SK-N-SH (cell line): ENCODE results near the gene TBPL1. TPM values are rescaled to one million over a fixed set of nuclear protein-coding genes. Genes with fewer than 3 reads are reported as not detected.

Source experiments
- CTCF ChIA-PET: fragments of 300-600, 350-600 bp; formaldehyde crosslinking; extraction: SDS; loops from one replicate; lab custom pipeline; 2021; lab: Yijun Ruan, JAX
- POLR2A ChIA-PET: fragments of 350-600 bp; sonication (Branson Sonifier 250); formaldehyde crosslinking; extraction: SDS; loops from one replicate; lab custom pipeline; 2020; ENCODE audit warnings: antibody characterized with exemption, inconsistent platforms; lab: Yijun Ruan, JAX
- DNase-seq: peaks from one replicate; pipeline ENCODE4 v3.0.0; 2012
- H2AFZ ChIP-seq: fragments of 200-600 bp; sonication (generic); 2 replicates; pipeline ENCODE4 v1.8.1; 2016; ENCODE audit warnings: antibody characterized with exemption, mild to moderate bottlenecking, low read depth
- H3F3A ChIP-seq: fragments of 200-600 bp; sonication (generic); replicated peaks from 2 replicates; pipeline ENCODE3; 2016; ENCODE audit warnings: antibody characterized with exemption, mild to moderate bottlenecking; ENCODE audit not compliant: insufficient read depth
- H3K27ac ChIP-seq, 2 experiments: fragments of 200-500 bp in 1 of 2; fragments of 200-600 bp in 1 of 2; sonication (Bioruptor generic) in 1 of 2; sonication (generic), shearing (Covaris generic) in 1 of 2; 2 replicates each; pipeline versions ENCODE4 v1.5.1 to v1.6.1; 2014 to 2016; ENCODE audit warnings: low read depth in 2 of 2, inconsistent platforms in 1 of 2, low read length in 1 of 2, mild to moderate bottlenecking in 1 of 2, mixed read lengths in 1 of 2
- H3K27me3 ChIP-seq: fragments of 200-600 bp; sonication (generic), shearing (Covaris generic); 2 replicates; pipeline ENCODE4 v1.6.1; 2016; ENCODE audit warnings: mixed run types; ENCODE audit not compliant: insufficient read depth
- H3K36me3 ChIP-seq, 2 experiments: fragments of 200-500 bp in 1 of 2; fragments of 200-600 bp in 1 of 2; sonication (Bioruptor generic) in 1 of 2; sonication (generic) in 1 of 2; replicated peaks in 1 of 2; 2 replicates each; pipeline versions ENCODE3 to v1.5.1; 2014 to 2016; ENCODE audit warnings: low read length in 1 of 2, mild to moderate bottlenecking in 1 of 2; ENCODE audit not compliant: insufficient read depth in 2 of 2, control insufficient read depth in 1 of 2
- H3K4me1 ChIP-seq, 2 experiments: fragments of 200-500 bp in 1 of 2; fragments of 200-600 bp in 1 of 2; sonication (Bioruptor generic) in 1 of 2; sonication (generic), shearing (Covaris generic) in 1 of 2; 2 replicates each; pipeline versions ENCODE4 v1.5.1 to v1.6.1; 2014 to 2016; ENCODE audit warnings: low read depth in 1 of 2, low read length in 1 of 2, mixed run types in 1 of 2; ENCODE audit not compliant: insufficient read depth in 2 of 2, control insufficient read depth in 1 of 2
- H3K4me2 ChIP-seq: fragments of 200-600 bp; sonication (generic), shearing (Covaris generic); 2 replicates; pipeline ENCODE4 v1.6.1; 2017; ENCODE audit warnings: mixed run types
- H3K4me3 ChIP-seq, 2 experiments: fragments of 200-500 bp in 1 of 2; fragments of 200-600 bp in 1 of 2; sonication (Bioruptor generic) in 1 of 2; sonication (generic), shearing (Covaris generic) in 1 of 2; 2 replicates each; pipeline versions ENCODE4 v1.5.1 to v1.8.1; 2014 to 2016; ENCODE audit warnings: low read depth in 2 of 2, inconsistent platforms in 1 of 2, low read length in 1 of 2, mild to moderate bottlenecking in 1 of 2, mixed read lengths in 1 of 2, moderate library complexity in 1 of 2
- H3K79me2 ChIP-seq: fragments of 200-600 bp; sonication (generic); 2 replicates; pipeline ENCODE4 v1.8.1; 2017; ENCODE audit warnings: mild to moderate bottlenecking; ENCODE audit not compliant: insufficient read depth
- H3K9ac ChIP-seq: fragments of 200-600 bp; sonication (generic); 2 replicates; pipeline ENCODE4 v1.6.1; 2017; ENCODE audit warnings: mixed run types
- H3K9me2 ChIP-seq: fragments of 200-600 bp; sonication (generic); 2 replicates; pipeline ENCODE4 v1.6.1; 2017; ENCODE audit warnings: mixed run types
- H3K9me3 ChIP-seq: fragments of 200-600 bp; sonication (generic); 2 replicates; pipeline ENCODE4 v1.6.1; 2017; ENCODE audit warnings: mixed run types, mild to moderate bottlenecking, moderate library complexity
- H4K20me1 ChIP-seq: fragments of 200-600 bp; sonication (generic); 2 replicates; pipeline ENCODE4 v1.6.1; 2017; ENCODE audit warnings: mild to moderate bottlenecking, mixed run types; ENCODE audit not compliant: insufficient read depth
- CHD2 ChIP-seq: fragments of 150-350 bp; IDR thresholded peaks from 2 replicates; pipeline ENCODE4 v1.6.1; 2018; ENCODE audit warnings: low read length; ENCODE audit not compliant: partially characterized antibody
- ELF1 ChIP-seq: IDR thresholded peaks from 2 replicates; pipeline ENCODE4 v1.4.0; 2012
- EP300 ChIP-seq, 2 experiments: IDR thresholded peaks; 2 replicates each; pipeline versions ENCODE4 v1.4.0 to v1.6.1; 2012; ENCODE audit warnings: borderline replicate concordance in 1 of 2, low read depth in 1 of 2, low read length in 1 of 2
- FOSL2 ChIP-seq: IDR thresholded peaks from 2 replicates; pipeline ENCODE4 v1.4.0; 2012; ENCODE audit warnings: low read depth, mild to moderate bottlenecking, moderate library complexity, borderline replicate concordance
- GABPA ChIP-seq: IDR thresholded peaks from 2 replicates; pipeline ENCODE4 v1.4.0; 2012; ENCODE audit warnings: low read depth, mild to moderate bottlenecking
- GATA2 ChIP-seq: sonication (generic); formaldehyde crosslinking; IDR thresholded peaks from 2 replicates; pipeline ENCODE4 v1.5.0; 2020; ENCODE audit warnings: mild to moderate bottlenecking, missing genetic modification reagents
- JUND ChIP-seq: IDR thresholded peaks from 2 replicates; pipeline ENCODE4 v1.4.0; 2012
- NRF1 ChIP-seq: IDR thresholded peaks from 2 replicates; pipeline ENCODE4 v1.6.1; 2012; ENCODE audit warnings: low read depth, mild to moderate bottlenecking, low read length
- RAD21 ChIP-seq: IDR thresholded peaks from 2 replicates; pipeline ENCODE4 v1.6.1; 2012; ENCODE audit warnings: mild to moderate bottlenecking, low read length
- RCOR1 ChIP-seq: fragments of 150-350 bp; IDR thresholded peaks from 2 replicates; pipeline ENCODE4 v1.6.1; 2017; ENCODE audit warnings: antibody characterized with exemption, low read length
- RXRA ChIP-seq: IDR thresholded peaks from 2 replicates; pipeline ENCODE4 v1.4.0; 2012; ENCODE audit warnings: low read depth, mild to moderate bottlenecking, borderline replicate concordance
- SIN3A ChIP-seq: IDR thresholded peaks from 2 replicates; pipeline ENCODE4 v1.6.1; 2012; ENCODE audit warnings: low read depth, mild to moderate bottlenecking, low read length, moderate library complexity, borderline replicate concordance
- SMC3 ChIP-seq: IDR thresholded peaks from 2 replicates; pipeline ENCODE4 v1.6.1; 2012; ENCODE audit warnings: low read depth, low read length, improper control_type of control experiment
- TEAD4 ChIP-seq: IDR thresholded peaks from 2 replicates; pipeline ENCODE4 v1.4.0; 2012; ENCODE audit warnings: mild to moderate bottlenecking, borderline replicate concordance; ENCODE audit not compliant: insufficient read depth
- YY1 ChIP-seq: IDR thresholded peaks from 2 replicates; pipeline ENCODE4 v1.4.0; 2012; ENCODE audit warnings: low read depth, mild to moderate bottlenecking
- WGBS: methylation state at CpG from one replicate; pipeline ENCODE4 v1.1.6; 2017; ENCODE audit warnings: low lambda C conversion rate; 5-methylcytosine and 5-hydroxymethylcytosine counted together
- polyA plus RNA-seq, 3 experiments: library from polyadenylated mRNA; depleted of rRNA; stranded (reverse); fragments of >200 nt; gene quantifications; 2 replicates each; pipeline ENCODE4 v1.2.3, GENCODE V29; 2012
- TF ChIP-seq, protein P1 (sequence below): IDR thresholded peaks from 2 replicates; pipeline ENCODE4 v1.6.1; 2012; ENCODE audit warnings: mild to moderate bottlenecking, low read depth, low read length, moderate library complexity
- TF ChIP-seq, protein P2 (sequence below): fragments of 200-600 bp; sonication (generic); IDR thresholded peaks from 2 replicates; pipeline ENCODE4 v1.6.1; 2017; ENCODE audit warnings: antibody characterized with exemption, mild to moderate bottlenecking, moderate library complexity
- TF ChIP-seq, protein P3 (sequence below): fragments of 150-350 bp; IDR thresholded peaks from 2 replicates; pipeline ENCODE4 v1.6.1; 2016; ENCODE audit warnings: mild to moderate bottlenecking, low read depth, low read length

TBPL1 gene
- polyA plus RNA-seq, 1 of the 3 experiments (the other 2 are of a cell fraction), result 16.3 TPM

DNA sequence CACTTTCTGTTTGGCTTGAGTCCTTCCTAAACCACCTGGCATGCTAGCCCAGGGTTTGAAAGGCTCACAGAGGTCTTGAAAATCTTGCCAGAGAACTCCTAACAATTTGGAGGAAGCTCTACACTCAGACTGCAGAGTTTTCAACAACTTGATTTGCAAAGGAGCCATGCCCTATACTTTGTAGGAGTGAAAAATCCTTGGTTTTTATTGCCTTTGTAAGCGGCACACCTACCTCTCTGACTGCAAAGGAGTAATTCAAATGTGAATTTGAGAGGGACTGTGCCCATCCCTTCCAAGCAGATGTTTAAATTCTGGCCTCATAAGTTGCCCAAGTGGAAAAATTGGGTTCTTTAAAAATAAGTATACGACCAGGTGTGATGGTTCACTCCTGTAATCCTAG lies 58.0 kb downstream of the TBPL1 start:
- Histone ChIP-seq H3K27me3 (no peaks in the 10 kb centered on the region), H3K9me2 (no peaks in the 10 kb centered on the region), H3K4me3 (no peak overlapping the region), H3K79me2 (no peaks in the 10 kb centered on the region), H2AFZ (no peak overlapping the region), H3K36me3 (no peaks in the 10 kb centered on the region), H3K4me1 (peaks cover 0 to 3% of the 10 kb centered on the region in 2 experiments; a peak in 1 of 4 replicates), H3K27ac (no peak overlapping the region), H4K20me1 (no peaks in the 10 kb centered on the region), H3F3A (no peaks in the 10 kb centered on the region), H3K4me2 (no peak overlapping the region), H3K9ac (no peak overlapping the region), H3K9me3 (no peaks in the 10 kb centered on the region)
- no peak for DNase-seq
- POLR2A ChIA-PET, result no interaction called here
- no peak for TF ChIP-seq NRF1
- TF ChIP-seq TEAD4, result no peak
- no peak for TF ChIP-seq SIN3A
- TF ChIP-seq YY1, result no peak
- TF ChIP-seq, protein P1, sequence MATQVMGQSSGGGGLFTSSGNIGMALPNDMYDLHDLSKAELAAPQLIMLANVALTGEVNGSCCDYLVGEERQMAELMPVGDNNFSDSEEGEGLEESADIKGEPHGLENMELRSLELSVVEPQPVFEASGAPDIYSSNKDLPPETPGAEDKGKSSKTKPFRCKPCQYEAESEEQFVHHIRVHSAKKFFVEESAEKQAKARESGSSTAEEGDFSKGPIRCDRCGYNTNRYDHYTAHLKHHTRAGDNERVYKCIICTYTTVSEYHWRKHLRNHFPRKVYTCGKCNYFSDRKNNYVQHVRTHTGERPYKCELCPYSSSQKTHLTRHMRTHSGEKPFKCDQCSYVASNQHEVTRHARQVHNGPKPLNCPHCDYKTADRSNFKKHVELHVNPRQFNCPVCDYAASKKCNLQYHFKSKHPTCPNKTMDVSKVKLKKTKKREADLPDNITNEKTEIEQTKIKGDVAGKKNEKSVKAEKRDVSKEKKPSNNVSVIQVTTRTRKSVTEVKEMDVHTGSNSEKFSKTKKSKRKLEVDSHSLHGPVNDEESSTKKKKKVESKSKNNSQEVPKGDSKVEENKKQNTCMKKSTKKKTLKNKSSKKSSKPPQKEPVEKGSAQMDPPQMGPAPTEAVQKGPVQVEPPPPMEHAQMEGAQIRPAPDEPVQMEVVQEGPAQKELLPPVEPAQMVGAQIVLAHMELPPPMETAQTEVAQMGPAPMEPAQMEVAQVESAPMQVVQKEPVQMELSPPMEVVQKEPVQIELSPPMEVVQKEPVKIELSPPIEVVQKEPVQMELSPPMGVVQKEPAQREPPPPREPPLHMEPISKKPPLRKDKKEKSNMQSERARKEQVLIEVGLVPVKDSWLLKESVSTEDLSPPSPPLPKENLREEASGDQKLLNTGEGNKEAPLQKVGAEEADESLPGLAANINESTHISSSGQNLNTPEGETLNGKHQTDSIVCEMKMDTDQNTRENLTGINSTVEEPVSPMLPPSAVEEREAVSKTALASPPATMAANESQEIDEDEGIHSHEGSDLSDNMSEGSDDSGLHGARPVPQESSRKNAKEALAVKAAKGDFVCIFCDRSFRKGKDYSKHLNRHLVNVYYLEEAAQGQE, result no peak
- no peak for TF ChIP-seq FOSL2
- TF ChIP-seq SMC3, result no peak
- no peak for TF ChIP-seq RCOR1
- TF ChIP-seq RAD21, result no peak
- TF ChIP-seq RXRA, result no peak
- TF ChIP-seq, protein P2, sequence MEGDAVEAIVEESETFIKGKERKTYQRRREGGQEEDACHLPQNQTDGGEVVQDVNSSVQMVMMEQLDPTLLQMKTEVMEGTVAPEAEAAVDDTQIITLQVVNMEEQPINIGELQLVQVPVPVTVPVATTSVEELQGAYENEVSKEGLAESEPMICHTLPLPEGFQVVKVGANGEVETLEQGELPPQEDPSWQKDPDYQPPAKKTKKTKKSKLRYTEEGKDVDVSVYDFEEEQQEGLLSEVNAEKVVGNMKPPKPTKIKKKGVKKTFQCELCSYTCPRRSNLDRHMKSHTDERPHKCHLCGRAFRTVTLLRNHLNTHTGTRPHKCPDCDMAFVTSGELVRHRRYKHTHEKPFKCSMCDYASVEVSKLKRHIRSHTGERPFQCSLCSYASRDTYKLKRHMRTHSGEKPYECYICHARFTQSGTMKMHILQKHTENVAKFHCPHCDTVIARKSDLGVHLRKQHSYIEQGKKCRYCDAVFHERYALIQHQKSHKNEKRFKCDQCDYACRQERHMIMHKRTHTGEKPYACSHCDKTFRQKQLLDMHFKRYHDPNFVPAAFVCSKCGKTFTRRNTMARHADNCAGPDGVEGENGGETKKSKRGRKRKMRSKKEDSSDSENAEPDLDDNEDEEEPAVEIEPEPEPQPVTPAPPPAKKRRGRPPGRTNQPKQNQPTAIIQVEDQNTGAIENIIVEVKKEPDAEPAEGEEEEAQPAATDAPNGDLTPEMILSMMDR, result no peak
- no peak for TF ChIP-seq GABPA
- TF ChIP-seq ELF1, result no peak
- TF ChIP-seq GATA2, result no peak
- no peak for TF ChIP-seq JUND
- TF ChIP-seq CHD2, result no peak
- TF ChIP-seq, protein P3, sequence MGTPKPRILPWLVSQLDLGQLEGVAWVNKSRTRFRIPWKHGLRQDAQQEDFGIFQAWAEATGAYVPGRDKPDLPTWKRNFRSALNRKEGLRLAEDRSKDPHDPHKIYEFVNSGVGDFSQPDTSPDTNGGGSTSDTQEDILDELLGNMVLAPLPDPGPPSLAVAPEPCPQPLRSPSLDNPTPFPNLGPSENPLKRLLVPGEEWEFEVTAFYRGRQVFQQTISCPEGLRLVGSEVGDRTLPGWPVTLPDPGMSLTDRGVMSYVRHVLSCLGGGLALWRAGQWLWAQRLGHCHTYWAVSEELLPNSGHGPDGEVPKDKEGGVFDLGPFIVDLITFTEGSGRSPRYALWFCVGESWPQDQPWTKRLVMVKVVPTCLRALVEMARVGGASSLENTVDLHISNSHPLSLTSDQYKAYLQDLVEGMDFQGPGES, result no peak
- TF ChIP-seq EP300 (IDR thresholded peaks at IDR 0.05; ENCODE audit: borderline replicate concordance in 1 of 2, low read depth in 1 of 2, low read length in 1 of 2), result no peak
- CTCF ChIA-PET, result no interaction called here
- 74% methylated on average over 2 of the region's 2 CpGs for WGBS
